ENCODE data around the gene PIP5K1B. TPM values are rescaled to one million over a fixed set of nuclear protein-coding genes. Genes with fewer than 3 reads are reported as not detected.

The PIP5K1B gene
- total RNA-seq, 2 donors from 2014 or later = 18.4 to 44.8 TPM

- peaks cover 0 to 25% of the 10 kb centered on the region in 2 donors for H3K4me1 ChIP-seq
- H3K36me3 ChIP-seq = no peaks in the 10 kb centered on the region
- TF ChIP-seq CTCF (IDR thresholded peaks at IDR 0.05) = no peak
Measured at GRCh38 chr9:68714416-68715180, 9.6 kb downstream of the PIP5K1B start.

GRCh38 chr9:68715181-68715456 is 10.1 kb downstream of the PIP5K1B start:
- Histone ChIP-seq H3K9me3 (no peaks in the 10 kb centered on the region), H3K36me3 (no peaks in the 10 kb centered on the region), H3K4me1 (peaks cover 0 to 25% of the 10 kb centered on the region in 2 donors), H3K27me3 (no peaks in the 10 kb centered on the region), H3K4me3 (no peak overlapping the region), H3K27ac (no peak overlapping the region)
- no peak for TF ChIP-seq CTCF (IDR thresholded peaks at IDR 0.05)
- no peak for DNase-seq (ENCODE audit: low spot score)

More at GRCh38 chr9:68714416-68715180, 9.6 kb downstream of the PIP5K1B start:
- Histone ChIP-seq H3K9me3 (no peaks in the 10 kb centered on the region), H3K27me3 (no peaks in the 10 kb centered on the region), H3K4me3 (no peak overlapping the region), H3K27ac (no peak overlapping the region)
- DNase-seq (ENCODE audit: low spot score) = no peak

GRCh38 chr9:68717552-68718443 is 12.8 kb downstream of the PIP5K1B start:
- peaks cover 0 to 17% of the 10 kb centered on the region in 2 donors for H3K4me1 ChIP-seq
- DNase-seq (ENCODE audit: low spot score) = no peak
- H3K9me3 ChIP-seq = no peaks in the 10 kb centered on the region
- no peak for TF ChIP-seq CTCF (IDR thresholded peaks at IDR 0.05)
- no peak overlapping the region for H3K27ac ChIP-seq
- no peak overlapping the region for H3K4me3 ChIP-seq
- H3K36me3 ChIP-seq = no peaks in the 10 kb centered on the region
- no peaks in the 10 kb centered on the region for H3K27me3 ChIP-seq

- no peaks in the 10 kb centered on the region for H3K27me3 ChIP-seq
- DNase-seq (ENCODE audit: low spot score) = no peak
- peaks cover 0 to 15% of the 10 kb centered on the region in 2 donors for H3K4me1 ChIP-seq
- H3K4me3 ChIP-seq = no peak overlapping the region
- H3K36me3 ChIP-seq = no peaks in the 10 kb centered on the region
- H3K27ac ChIP-seq = no peak overlapping the region
- no peaks in the 10 kb centered on the region for H3K9me3 ChIP-seq
- no peak for TF ChIP-seq CTCF (IDR thresholded peaks at IDR 0.05)
Measured at GRCh38 chr9:68719847-68720246, 14.8 kb downstream of the PIP5K1B start.

- H3K36me3 ChIP-seq = no peaks in the 10 kb centered on the region
- H3K9me3 ChIP-seq = no peaks in the 10 kb centered on the region
- no peak overlapping the region for H3K27ac ChIP-seq
- H3K4me1 ChIP-seq = peaks cover 0 to 16% of the 10 kb centered on the region in 2 donors
- H3K4me3 ChIP-seq = no peak overlapping the region
- H3K27me3 ChIP-seq = no peaks in the 10 kb centered on the region
- TF ChIP-seq CTCF (IDR thresholded peaks at IDR 0.05) = no peak
- DNase-seq (ENCODE audit: low spot score) = no peak
Measured at GRCh38 chr9:68720656-68721313, 15.7 kb downstream of the PIP5K1B start.
